ENCODE data around the gene MARCHF3. TPM values are rescaled to one million over a fixed set of nuclear protein-coding genes. Genes with fewer than 3 reads are reported as not detected.
A peak's percentile ranks its signal among the peaks of the same experiment; 100 is the strongest.

Gene MARCHF3
- total RNA-seq, 1 donor from 2014 or later = 21.9 TPM

GRCh38 chr5:126849101-126849678, 181.2 kb downstream of the MARCHF3 start:
- no peak overlapping the region for H3K4me3 Mint-ChIP-seq
- ATAC-seq (ENCODE audit: low read depth) = no peak
- H3K4me1 Mint-ChIP-seq = peaks cover 66% of the 10 kb centered on the region
- H3K9me3 Mint-ChIP-seq = no peaks in the 10 kb centered on the region
- H3K36me3 Mint-ChIP-seq (ENCODE audit: low read depth) = no peaks in the 10 kb centered on the region
- intact Hi-C loops (cut with micrococcal nuclease) = loop anchor here (5.0 kb wide), 1 partner anchor 378 kb away; no protein-coding TSS in a partner anchor
- POLR2A ChIA-PET = interaction anchor here (0.6 kb wide), 1 partner anchor 57 kb away, joined by 6 read pairs; no protein-coding TSS in a partner anchor
- no peaks in the 10 kb centered on the region for H3K27me3 Mint-ChIP-seq
- TF ChIP-seq, protein P1, sequence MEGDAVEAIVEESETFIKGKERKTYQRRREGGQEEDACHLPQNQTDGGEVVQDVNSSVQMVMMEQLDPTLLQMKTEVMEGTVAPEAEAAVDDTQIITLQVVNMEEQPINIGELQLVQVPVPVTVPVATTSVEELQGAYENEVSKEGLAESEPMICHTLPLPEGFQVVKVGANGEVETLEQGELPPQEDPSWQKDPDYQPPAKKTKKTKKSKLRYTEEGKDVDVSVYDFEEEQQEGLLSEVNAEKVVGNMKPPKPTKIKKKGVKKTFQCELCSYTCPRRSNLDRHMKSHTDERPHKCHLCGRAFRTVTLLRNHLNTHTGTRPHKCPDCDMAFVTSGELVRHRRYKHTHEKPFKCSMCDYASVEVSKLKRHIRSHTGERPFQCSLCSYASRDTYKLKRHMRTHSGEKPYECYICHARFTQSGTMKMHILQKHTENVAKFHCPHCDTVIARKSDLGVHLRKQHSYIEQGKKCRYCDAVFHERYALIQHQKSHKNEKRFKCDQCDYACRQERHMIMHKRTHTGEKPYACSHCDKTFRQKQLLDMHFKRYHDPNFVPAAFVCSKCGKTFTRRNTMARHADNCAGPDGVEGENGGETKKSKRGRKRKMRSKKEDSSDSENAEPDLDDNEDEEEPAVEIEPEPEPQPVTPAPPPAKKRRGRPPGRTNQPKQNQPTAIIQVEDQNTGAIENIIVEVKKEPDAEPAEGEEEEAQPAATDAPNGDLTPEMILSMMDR (IDR thresholded peaks at IDR 0.05) = no peak
- no peak overlapping the region for H3K27ac Mint-ChIP-seq
- DNase-seq = no peak
- CTCF ChIA-PET = no interaction called here

- ATAC-seq (ENCODE audit: low read depth) = no peak
- Mint-ChIP-seq H3K27ac (peak overlapping the region; percentile 10), H3K27me3 (no peaks in the 10 kb centered on the region), H3K4me1 (peaks cover 60% of the 10 kb centered on the region), H3K36me3 (ENCODE audit: low read depth) (no peaks in the 10 kb centered on the region), H3K4me3 (no peak overlapping the region), H3K9me3 (no peaks in the 10 kb centered on the region)
- POLR2A ChIA-PET = no interaction called here
- TF ChIP-seq, protein P1 (IDR thresholded peaks at IDR 0.05) = no peak
- CTCF ChIA-PET = interaction anchor here (0.7 kb wide), 1 partner anchor 208 kb away, joined by 3 read pairs; no protein-coding TSS in a partner anchor
- intact Hi-C loops (cut with micrococcal nuclease) = loop anchor here (5.0 kb wide), 1 partner anchor 379 kb away; no protein-coding TSS in a partner anchor
- DNase-seq = no peak
Measured at GRCh38 chr5:126848253-126848652, 182.1 kb downstream of the MARCHF3 start.

DNA sequence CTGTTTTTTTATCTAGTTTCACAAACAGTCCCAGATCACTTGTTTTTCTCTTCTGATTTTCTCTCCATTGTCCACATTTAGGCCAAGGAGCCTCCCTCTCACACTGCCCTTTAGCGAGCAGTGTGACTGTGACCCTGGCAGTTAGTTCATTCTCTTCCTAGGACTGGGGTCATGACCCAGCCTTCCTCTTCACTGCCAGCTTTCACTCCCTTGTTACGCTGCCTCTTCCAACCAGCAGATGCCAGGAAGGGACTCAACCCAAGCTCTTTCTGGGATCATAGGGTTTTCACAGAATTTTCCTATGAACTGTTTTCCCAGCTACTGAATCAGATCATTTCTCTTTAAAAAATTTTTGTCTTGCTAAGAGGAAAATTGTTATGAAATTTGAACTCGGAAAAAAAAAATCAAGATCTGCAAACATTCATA, 182.5 kb downstream of the MARCHF3 start:
- Mint-ChIP-seq H3K4me1 (peaks cover 56% of the 10 kb centered on the region), H3K27me3 (no peaks in the 10 kb centered on the region), H3K9me3 (no peaks in the 10 kb centered on the region), H3K27ac (no peak overlapping the region), H3K36me3 (ENCODE audit: low read depth) (no peaks in the 10 kb centered on the region), H3K4me3 (no peak overlapping the region)
- no peak for DNase-seq
- ChIA-PET POLR2A (no interaction called here), CTCF (interaction anchor here (0.7 kb wide), 1 partner anchor 209 kb away, joined by 3 read pairs; no protein-coding TSS in a partner anchor)
- no peak for ATAC-seq (ENCODE audit: low read depth)
- TF ChIP-seq, protein P1 (IDR thresholded peaks at IDR 0.05) = no peak
- intact Hi-C loops (cut with micrococcal nuclease) = loop anchor here (5.0 kb wide), 1 partner anchor 379 kb away; no protein-coding TSS in a partner anchor

DNA sequence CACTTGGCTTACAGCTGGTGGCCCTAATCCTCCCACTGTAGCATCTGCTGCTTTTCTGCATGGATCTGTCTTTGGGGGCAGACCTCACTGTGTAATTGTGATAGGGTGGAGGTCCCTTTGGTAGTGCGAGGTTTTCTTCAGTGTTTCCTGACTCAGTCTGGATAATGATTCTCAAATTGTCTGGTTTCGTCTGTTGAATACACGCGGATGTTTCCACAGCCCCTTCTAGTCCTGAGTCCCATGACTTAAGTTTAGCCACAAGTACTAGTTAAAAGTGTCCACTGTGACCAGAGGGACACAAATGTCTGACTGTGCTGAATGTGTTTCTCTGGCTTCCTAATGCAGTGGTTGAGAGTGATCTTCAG, 182.9 kb downstream of the MARCHF3 start:
- intact Hi-C loops (cut with micrococcal nuclease) = loop anchor here (5.0 kb wide), 1 partner anchor 380 kb away; no protein-coding TSS in a partner anchor
- CTCF ChIA-PET = no interaction called here

More for the DNA sequence above, 182.9 kb downstream of the MARCHF3 start:
- no peak overlapping the region for H3K4me3 Mint-ChIP-seq
- peak overlapping the region; percentile 22 for H3K27ac Mint-ChIP-seq
- no peak for DNase-seq
- no peaks in the 10 kb centered on the region for H3K9me3 Mint-ChIP-seq
- POLR2A ChIA-PET = no interaction called here
- ATAC-seq (ENCODE audit: low read depth) = no peak
- peaks cover 52% of the 10 kb centered on the region for H3K4me1 Mint-ChIP-seq
- no peaks in the 10 kb centered on the region for H3K36me3 Mint-ChIP-seq (ENCODE audit: low read depth)
- H3K27me3 Mint-ChIP-seq = no peaks in the 10 kb centered on the region
- TF ChIP-seq, protein P1 (IDR thresholded peaks at IDR 0.05) = no peak
